GM04504 (cell line): Measurements from ENCODE around the gene TMEM169.
"Not testable (repeated sequence)": the region's sequence is repeated elsewhere in the genome, so short reads cannot be mapped to it uniquely, and the experiment has no call there.

Experiments
- DNase-seq: peaks from one replicate; pipeline ENCODE4 v3.0.0-alpha.2; 2012; ENCODE audit warnings: low read depth

TMEM169 gene

GRCh38 chr2:216131175-216131926, 49.6 kb downstream of the TMEM169 start:
- DNase-seq: no peak

- DNase-seq: no peak
Observed at GRCh38 chr2:216132585-216132984, 50.9 kb downstream of the TMEM169 start.

- DNase-seq: no peak
Observed at GRCh38 chr2:216133397-216133796, 51.7 kb downstream of the TMEM169 start.

GRCh38 chr2:216134958-216135541, 53.3 kb downstream of the TMEM169 start:
- no peak for DNase-seq

- DNase-seq: no peak
Observed at GRCh38 chr2:216139884-216140283, 58.2 kb downstream of the TMEM169 start.

- DNase-seq: not testable (repeated sequence)
Observed at GRCh38 chr2:216141516-216141915, 59.8 kb downstream of the TMEM169 start.

GRCh38 chr2:216142540-216142939, 60.8 kb downstream of the TMEM169 start:
- DNase-seq: peak; percentile 34

GRCh38 chr2:216144372-216144771, 62.7 kb downstream of the TMEM169 start:
- DNase-seq: no peak

GRCh38 chr2:216144857-216145256, 63.1 kb downstream of the TMEM169 start:
- DNase-seq: no peak

- no peak for DNase-seq
Observed at GRCh38 chr2:216146573-216146972, 64.9 kb downstream of the TMEM169 start.

GRCh38 chr2:216147172-216148131, 65.7 kb downstream of the TMEM169 start:
- DNase-seq: no peak

- no peak for DNase-seq
Observed at GRCh38 chr2:216148983-216149382, 67.3 kb downstream of the TMEM169 start.

- DNase-seq: no peak
Observed at GRCh38 chr2:216149741-216150140, 68.0 kb downstream of the TMEM169 start.

- no peak for DNase-seq
Observed at GRCh38 chr2:216151313-216152025, 69.8 kb downstream of the TMEM169 start.
